GM23338 (cell line): ENCODE measurements around the gene RNH1. TPM values are rescaled to one million over a fixed set of nuclear protein-coding genes. Genes with fewer than 3 reads are reported as not detected.

ENCODE experiments used
- ATAC-seq: fragments of 200-7000 bp; cut with Tn5 transposase; 3 replicates; pipeline ENCODE4 v1.9.1; 2020
- DNase-seq: peaks from one replicate; pipeline ENCODE4 v3.0.0-alpha.2; 2015; ENCODE audit warnings: low spot score
- H2AFZ ChIP-seq: fragments of 200-600 bp; sonication (generic); 2 replicates; pipeline ENCODE4 v1.8.0; 2016; ENCODE audit warnings: antibody characterized with exemption, mild to moderate bottlenecking, moderate library complexity
- H3F3A ChIP-seq: fragments of 200-600 bp; sonication (generic); replicated peaks from 2 replicates; pipeline ENCODE4 v1.8.0; 2017; ENCODE audit warnings: antibody characterized with exemption, mixed run types, low read depth
- H3K27ac ChIP-seq: fragments of 200-600 bp; sonication (generic); 2 replicates; pipeline ENCODE4 v1.6.1; 2016; ENCODE audit warnings: low read depth
- H3K27me3 ChIP-seq: fragments of 200-600 bp; sonication (generic); 2 replicates; pipeline ENCODE4 v1.8.0; 2016; ENCODE audit warnings: mild to moderate bottlenecking, mixed run types, moderate library complexity; ENCODE audit not compliant: insufficient read depth
- H3K36me3 ChIP-seq: fragments of 200-600 bp; sonication (generic); 2 replicates; pipeline ENCODE4 v1.8.0; 2016; ENCODE audit warnings: mild to moderate bottlenecking; ENCODE audit not compliant: insufficient read depth
- H3K4me1 ChIP-seq: fragments of 200-600 bp; sonication (generic); 2 replicates; pipeline ENCODE4 v1.8.0; 2016; ENCODE audit warnings: mild to moderate bottlenecking, moderate library complexity; ENCODE audit not compliant: insufficient read depth
- H3K4me2 ChIP-seq: fragments of 200-600 bp; sonication (generic); 2 replicates; pipeline ENCODE4 v1.7.1; 2017; ENCODE audit warnings: mixed run types
- H3K4me3 ChIP-seq: fragments of 200-600 bp; sonication (generic); 2 replicates; pipeline ENCODE4 v1.6.1; 2016; ENCODE audit warnings: mixed run types
- H3K79me2 ChIP-seq: fragments of 200-600 bp; sonication (generic); replicated peaks from 2 replicates; pipeline ENCODE4 v1.8.0; 2017; ENCODE audit warnings: mild to moderate bottlenecking; ENCODE audit not compliant: insufficient read depth
- H3K9me2 ChIP-seq: fragments of 200-600 bp; sonication (generic); 2 replicates; pipeline ENCODE4 v1.8.0; 2017; ENCODE audit not compliant: insufficient read depth
- H4K20me1 ChIP-seq: fragments of 200-600 bp; sonication (generic); replicated peaks from 2 replicates; pipeline ENCODE4 v1.8.0; 2017; ENCODE audit warnings: mild to moderate bottlenecking; ENCODE audit not compliant: insufficient read depth
- H3K27ac Mint-ChIP-seq: 2 replicates; pipeline ENCODE4 v1.8.0; 2020; ENCODE audit warnings: inconsistent platforms, mild to moderate bottlenecking, moderate library complexity, mixed read lengths
- H3K27me3 Mint-ChIP-seq: 3 replicates; pipeline ENCODE4 v1.8.0; 2022; ENCODE audit warnings: low read depth, mild to moderate bottlenecking, moderate library complexity, mixed read lengths, inconsistent platforms; ENCODE audit not compliant: insufficient read depth, poor library complexity
- H3K36me3 Mint-ChIP-seq: 3 replicates; pipeline ENCODE4 v1.8.0; 2021; ENCODE audit warnings: low read depth, mild to moderate bottlenecking, inconsistent platforms, moderate library complexity, mixed read lengths
- H3K4me1 Mint-ChIP-seq: 3 replicates; pipeline ENCODE4 v1.8.0; 2020; ENCODE audit warnings: mild to moderate bottlenecking, inconsistent platforms, mixed read lengths
- H3K4me3 Mint-ChIP-seq: 3 replicates; pipeline ENCODE4 v1.8.0; 2021; ENCODE audit warnings: moderate library complexity, mild to moderate bottlenecking, inconsistent platforms, mixed read lengths
- H3K9me3 Mint-ChIP-seq: 3 replicates; pipeline ENCODE4 v1.8.0; 2020; ENCODE audit warnings: moderate library complexity, mild to moderate bottlenecking, inconsistent platforms, mixed read lengths
- CREB1 ChIP-seq: fragments of 250-450 bp; sonication (Bioruptor Pico); IDR thresholded peaks from 2 replicates; pipeline ENCODE4 v1.5.0; 2020; ENCODE audit warnings: low read depth, mild to moderate bottlenecking, moderate library complexity
- EZH2 ChIP-seq: fragments of 200-600 bp; sonication (generic); IDR thresholded peaks from one replicate; pipeline ENCODE4 v1.8.0; 2017; ENCODE audit warnings: antibody characterized with exemption, mild to moderate bottlenecking, low read depth; ENCODE audit not compliant: unreplicated experiment
- EZH2phosphoT487 ChIP-seq: fragments of 200-600 bp; sonication (generic); IDR thresholded peaks from one replicate; pipeline ENCODE4 v1.8.1; 2018; ENCODE audit warnings: antibody characterized with exemption; ENCODE audit not compliant: unreplicated experiment
- JUNB ChIP-seq: IDR thresholded peaks from one replicate; pipeline ENCODE4 v1.6.1; 2016; ENCODE audit warnings: antibody characterized with exemption; ENCODE audit not compliant: unreplicated experiment
- NANOG ChIP-seq: IDR thresholded peaks from 2 replicates; pipeline ENCODE4 v1.6.1; 2016; ENCODE audit warnings: antibody characterized with exemption, borderline replicate concordance
- POLR2AphosphoS5 ChIP-seq: IDR thresholded peaks from 2 replicates; pipeline ENCODE4 v1.6.1; 2016; ENCODE audit warnings: antibody characterized with exemption, low read depth
- STAT1 ChIP-seq: IDR thresholded peaks from one replicate; pipeline ENCODE4 v1.6.1; 2016; ENCODE audit warnings: antibody characterized with exemption; ENCODE audit not compliant: unreplicated experiment
- ZNF114 ChIP-seq: fragments of 250-450 bp; sonication (Bioruptor Pico); IDR thresholded peaks from 2 replicates; pipeline ENCODE4 v1.5.0; 2020; ENCODE audit warnings: mild to moderate bottlenecking, moderate library complexity
- ZNF331 ChIP-seq: fragments of 250-450 bp; sonication (Bioruptor Pico); IDR thresholded peaks from 2 replicates; pipeline ENCODE4 v1.5.0; 2020; ENCODE audit warnings: low read depth, mild to moderate bottlenecking, moderate library complexity
- polyA plus RNA-seq: library from polyadenylated mRNA; unstranded; fragments of >200 nt; fragmentation: Nextera tagmentation; extraction: Ambion mirVana; gene quantifications from 2 replicates; pipeline ENCODE4 v1.2.1, GENCODE V29; 2016
- total RNA-seq: library from RNA; depleted of rRNA; stranded (reverse); fragments of >200 nt; shearing (Covaris generic); gene quantifications from 2 replicates; pipeline ENCODE4 v1.2.3, GENCODE V29; 2014
- TF ChIP-seq, protein P1 (sequence below), 2 experiments: fragments of 200-600 bp in 1 of 2; sonication (generic) in 1 of 2; conservative IDR thresholded peaks; 2 replicates each; pipeline versions ENCODE4 v1.5.1 to v1.6.1; 2016 to 2017; ENCODE audit warnings: antibody characterized with exemption in 2 of 2, low read depth in 2 of 2, mild to moderate bottlenecking in 2 of 2, moderate library complexity in 1 of 2
- TF ChIP-seq, protein P2 (sequence below): fragments of 250-450 bp; sonication (Bioruptor Pico); IDR thresholded peaks from 2 replicates; pipeline ENCODE4 v1.5.0; 2020; ENCODE audit warnings: mild to moderate bottlenecking, moderate library complexity
- TF ChIP-seq, protein P3 (sequence below): IDR thresholded peaks from one replicate; pipeline ENCODE4 v1.6.1; 2018; ENCODE audit warnings: antibody characterized with exemption; ENCODE audit not compliant: unreplicated experiment
- TF ChIP-seq, protein P4 (sequence below): IDR thresholded peaks from 2 replicates; pipeline ENCODE4 v1.6.1; 2016; ENCODE audit warnings: antibody characterized with exemption

RNH1 gene
- total and polyA plus RNA-seq, 2 experiments from 2014 or later: 33.3 to 56.3 TPM

DNA sequence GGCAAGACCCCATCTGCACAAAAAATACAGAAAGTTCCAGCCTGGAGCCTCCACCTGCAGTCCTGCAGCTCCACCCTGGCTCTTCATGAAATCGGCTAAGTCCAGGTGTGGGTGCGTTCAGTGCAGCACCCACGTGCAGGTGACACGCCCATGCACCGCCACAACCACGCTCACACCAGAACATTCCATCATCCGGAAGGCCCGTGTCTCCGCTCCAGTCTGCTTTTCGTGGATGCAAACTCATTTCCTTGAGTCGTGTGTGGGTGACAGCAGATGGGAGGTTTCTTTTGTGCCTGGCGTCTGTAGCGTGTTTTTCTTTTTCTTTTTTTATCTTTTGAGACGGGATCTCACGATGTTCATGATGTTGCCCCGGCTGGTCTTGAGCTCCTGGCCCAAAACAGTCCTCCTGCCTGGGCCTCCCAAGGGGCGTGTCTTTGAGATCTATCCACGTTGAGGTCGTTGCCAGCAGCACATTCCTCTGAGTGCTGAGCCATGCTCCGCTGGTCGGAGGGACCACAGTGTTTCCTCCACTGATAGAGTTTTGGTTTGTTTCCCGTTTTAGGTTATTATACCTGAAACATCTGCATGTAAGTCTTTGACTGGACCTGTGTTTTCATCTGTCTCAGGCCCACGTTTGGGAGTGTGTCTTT, 49.8 kb downstream of the RNH1 start:
- TF ChIP-seq, protein P1, sequence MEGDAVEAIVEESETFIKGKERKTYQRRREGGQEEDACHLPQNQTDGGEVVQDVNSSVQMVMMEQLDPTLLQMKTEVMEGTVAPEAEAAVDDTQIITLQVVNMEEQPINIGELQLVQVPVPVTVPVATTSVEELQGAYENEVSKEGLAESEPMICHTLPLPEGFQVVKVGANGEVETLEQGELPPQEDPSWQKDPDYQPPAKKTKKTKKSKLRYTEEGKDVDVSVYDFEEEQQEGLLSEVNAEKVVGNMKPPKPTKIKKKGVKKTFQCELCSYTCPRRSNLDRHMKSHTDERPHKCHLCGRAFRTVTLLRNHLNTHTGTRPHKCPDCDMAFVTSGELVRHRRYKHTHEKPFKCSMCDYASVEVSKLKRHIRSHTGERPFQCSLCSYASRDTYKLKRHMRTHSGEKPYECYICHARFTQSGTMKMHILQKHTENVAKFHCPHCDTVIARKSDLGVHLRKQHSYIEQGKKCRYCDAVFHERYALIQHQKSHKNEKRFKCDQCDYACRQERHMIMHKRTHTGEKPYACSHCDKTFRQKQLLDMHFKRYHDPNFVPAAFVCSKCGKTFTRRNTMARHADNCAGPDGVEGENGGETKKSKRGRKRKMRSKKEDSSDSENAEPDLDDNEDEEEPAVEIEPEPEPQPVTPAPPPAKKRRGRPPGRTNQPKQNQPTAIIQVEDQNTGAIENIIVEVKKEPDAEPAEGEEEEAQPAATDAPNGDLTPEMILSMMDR (conservative IDR thresholded peaks at IDR 0.05; ENCODE audit: low read depth in 2 of 2): no peak
- TF ChIP-seq EZH2 (no peak), ZNF331 (no peak), ZNF114 (CRISPR knock-in tag) (no peak), EZH2phosphoT487 (no peak), STAT1 (no peak), JUNB (no peak), CREB1 (CRISPR knock-in tag) (no peak), NANOG (no peak), POLR2AphosphoS5 (no peak)
- TF ChIP-seq, protein P2, sequence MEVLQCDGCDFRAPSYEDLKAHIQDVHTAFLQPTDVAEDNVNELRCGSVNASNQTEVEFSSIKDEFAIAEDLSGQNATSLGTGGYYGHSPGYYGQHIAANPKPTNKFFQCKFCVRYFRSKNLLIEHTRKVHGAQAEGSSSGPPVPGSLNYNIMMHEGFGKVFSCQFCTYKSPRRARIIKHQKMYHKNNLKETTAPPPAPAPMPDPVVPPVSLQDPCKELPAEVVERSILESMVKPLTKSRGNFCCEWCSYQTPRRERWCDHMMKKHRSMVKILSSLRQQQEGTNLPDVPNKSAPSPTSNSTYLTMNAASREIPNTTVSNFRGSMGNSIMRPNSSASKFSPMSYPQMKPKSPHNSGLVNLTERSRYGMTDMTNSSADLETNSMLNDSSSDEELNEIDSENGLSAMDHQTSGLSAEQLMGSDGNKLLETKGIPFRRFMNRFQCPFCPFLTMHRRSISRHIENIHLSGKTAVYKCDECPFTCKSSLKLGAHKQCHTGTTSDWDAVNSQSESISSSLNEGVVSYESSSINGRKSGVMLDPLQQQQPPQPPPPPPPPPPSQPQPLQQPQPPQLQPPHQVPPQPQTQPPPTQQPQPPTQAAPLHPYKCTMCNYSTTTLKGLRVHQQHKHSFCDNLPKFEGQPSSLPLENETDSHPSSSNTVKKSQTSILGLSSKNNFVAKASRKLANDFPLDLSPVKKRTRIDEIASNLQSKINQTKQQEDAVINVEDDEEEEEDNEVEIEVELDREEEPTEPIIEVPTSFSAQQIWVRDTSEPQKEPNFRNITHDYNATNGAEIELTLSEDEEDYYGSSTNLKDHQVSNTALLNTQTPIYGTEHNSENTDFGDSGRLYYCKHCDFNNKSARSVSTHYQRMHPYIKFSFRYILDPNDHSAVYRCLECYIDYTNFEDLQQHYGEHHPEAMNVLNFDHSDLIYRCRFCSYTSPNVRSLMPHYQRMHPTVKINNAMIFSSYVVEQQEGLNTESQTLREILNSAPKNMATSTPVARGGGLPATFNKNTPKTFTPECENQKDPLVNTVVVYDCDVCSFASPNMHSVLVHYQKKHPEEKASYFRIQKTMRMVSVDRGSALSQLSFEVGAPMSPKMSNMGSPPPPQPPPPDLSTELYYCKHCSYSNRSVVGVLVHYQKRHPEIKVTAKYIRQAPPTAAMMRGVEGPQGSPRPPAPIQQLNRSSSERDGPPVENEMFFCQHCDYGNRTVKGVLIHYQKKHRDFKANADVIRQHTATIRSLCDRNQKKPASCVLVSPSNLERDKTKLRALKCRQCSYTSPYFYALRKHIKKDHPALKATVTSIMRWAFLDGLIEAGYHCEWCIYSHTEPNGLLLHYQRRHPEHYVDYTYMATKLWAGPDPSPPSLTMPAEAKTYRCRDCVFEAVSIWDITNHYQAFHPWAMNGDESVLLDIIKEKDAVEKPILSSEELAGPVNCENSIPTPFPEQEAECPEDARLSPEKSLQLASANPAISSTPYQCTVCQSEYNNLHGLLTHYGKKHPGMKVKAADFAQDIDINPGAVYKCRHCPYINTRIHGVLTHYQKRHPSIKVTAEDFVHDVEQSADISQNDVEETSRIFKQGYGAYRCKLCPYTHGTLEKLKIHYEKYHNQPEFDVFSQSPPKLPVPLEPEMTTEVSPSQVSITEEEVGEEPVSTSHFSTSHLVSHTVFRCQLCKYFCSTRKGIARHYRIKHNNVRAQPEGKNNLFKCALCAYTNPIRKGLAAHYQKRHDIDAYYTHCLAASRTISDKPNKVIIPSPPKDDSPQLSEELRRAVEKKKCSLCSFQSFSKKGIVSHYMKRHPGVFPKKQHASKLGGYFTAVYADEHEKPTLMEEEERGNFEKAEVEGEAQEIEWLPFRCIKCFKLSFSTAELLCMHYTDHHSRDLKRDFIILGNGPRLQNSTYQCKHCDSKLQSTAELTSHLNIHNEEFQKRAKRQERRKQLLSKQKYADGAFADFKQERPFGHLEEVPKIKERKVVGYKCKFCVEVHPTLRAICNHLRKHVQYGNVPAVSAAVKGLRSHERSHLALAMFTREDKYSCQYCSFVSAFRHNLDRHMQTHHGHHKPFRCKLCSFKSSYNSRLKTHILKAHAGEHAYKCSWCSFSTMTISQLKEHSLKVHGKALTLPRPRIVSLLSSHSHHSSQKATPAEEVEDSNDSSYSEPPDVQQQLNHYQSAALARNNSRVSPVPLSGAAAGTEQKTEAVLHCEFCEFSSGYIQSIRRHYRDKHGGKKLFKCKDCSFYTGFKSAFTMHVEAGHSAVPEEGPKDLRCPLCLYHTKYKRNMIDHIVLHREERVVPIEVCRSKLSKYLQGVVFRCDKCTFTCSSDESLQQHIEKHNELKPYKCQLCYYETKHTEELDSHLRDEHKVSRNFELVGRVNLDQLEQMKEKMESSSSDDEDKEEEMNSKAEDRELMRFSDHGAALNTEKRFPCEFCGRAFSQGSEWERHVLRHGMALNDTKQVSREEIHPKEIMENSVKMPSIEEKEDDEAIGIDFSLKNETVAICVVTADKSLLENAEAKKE (CRISPR knock-in tag): no peak
- TF ChIP-seq, protein P3, sequence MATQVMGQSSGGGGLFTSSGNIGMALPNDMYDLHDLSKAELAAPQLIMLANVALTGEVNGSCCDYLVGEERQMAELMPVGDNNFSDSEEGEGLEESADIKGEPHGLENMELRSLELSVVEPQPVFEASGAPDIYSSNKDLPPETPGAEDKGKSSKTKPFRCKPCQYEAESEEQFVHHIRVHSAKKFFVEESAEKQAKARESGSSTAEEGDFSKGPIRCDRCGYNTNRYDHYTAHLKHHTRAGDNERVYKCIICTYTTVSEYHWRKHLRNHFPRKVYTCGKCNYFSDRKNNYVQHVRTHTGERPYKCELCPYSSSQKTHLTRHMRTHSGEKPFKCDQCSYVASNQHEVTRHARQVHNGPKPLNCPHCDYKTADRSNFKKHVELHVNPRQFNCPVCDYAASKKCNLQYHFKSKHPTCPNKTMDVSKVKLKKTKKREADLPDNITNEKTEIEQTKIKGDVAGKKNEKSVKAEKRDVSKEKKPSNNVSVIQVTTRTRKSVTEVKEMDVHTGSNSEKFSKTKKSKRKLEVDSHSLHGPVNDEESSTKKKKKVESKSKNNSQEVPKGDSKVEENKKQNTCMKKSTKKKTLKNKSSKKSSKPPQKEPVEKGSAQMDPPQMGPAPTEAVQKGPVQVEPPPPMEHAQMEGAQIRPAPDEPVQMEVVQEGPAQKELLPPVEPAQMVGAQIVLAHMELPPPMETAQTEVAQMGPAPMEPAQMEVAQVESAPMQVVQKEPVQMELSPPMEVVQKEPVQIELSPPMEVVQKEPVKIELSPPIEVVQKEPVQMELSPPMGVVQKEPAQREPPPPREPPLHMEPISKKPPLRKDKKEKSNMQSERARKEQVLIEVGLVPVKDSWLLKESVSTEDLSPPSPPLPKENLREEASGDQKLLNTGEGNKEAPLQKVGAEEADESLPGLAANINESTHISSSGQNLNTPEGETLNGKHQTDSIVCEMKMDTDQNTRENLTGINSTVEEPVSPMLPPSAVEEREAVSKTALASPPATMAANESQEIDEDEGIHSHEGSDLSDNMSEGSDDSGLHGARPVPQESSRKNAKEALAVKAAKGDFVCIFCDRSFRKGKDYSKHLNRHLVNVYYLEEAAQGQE: no peak
- TF ChIP-seq, protein P4, sequence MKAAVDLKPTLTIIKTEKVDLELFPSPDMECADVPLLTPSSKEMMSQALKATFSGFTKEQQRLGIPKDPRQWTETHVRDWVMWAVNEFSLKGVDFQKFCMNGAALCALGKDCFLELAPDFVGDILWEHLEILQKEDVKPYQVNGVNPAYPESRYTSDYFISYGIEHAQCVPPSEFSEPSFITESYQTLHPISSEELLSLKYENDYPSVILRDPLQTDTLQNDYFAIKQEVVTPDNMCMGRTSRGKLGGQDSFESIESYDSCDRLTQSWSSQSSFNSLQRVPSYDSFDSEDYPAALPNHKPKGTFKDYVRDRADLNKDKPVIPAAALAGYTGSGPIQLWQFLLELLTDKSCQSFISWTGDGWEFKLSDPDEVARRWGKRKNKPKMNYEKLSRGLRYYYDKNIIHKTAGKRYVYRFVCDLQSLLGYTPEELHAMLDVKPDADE: no peak
- Mint-ChIP-seq H3K9me3 (no peaks in the 10 kb centered on the region; the same call in 2 of the 3 replicates), H3K27ac (peak overlapping the region; percentile 63), H3K4me3 (no peak overlapping the region), H3K4me1 (peaks cover 31% of the 10 kb centered on the region), H3K27me3 (peaks cover 5% of the 10 kb centered on the region), H3K36me3 (peaks cover 36% of the 10 kb centered on the region)
- Histone ChIP-seq H3K4me1 (peaks cover 15% of the 10 kb centered on the region), H3K4me3 (no peak overlapping the region), H3F3A (peaks cover 11% of the 10 kb centered on the region), H3K79me2 (peaks cover 78% of the 10 kb centered on the region), H3K4me2 (peak overlapping the region; percentile 64; the same call in 1 of the 2 replicates), H2AFZ (no peak overlapping the region), H3K27me3 (no peaks in the 10 kb centered on the region), H3K9me2 (no peaks in the 10 kb centered on the region), H4K20me1 (peaks cover 28% of the 10 kb centered on the region), H3K27ac (peak overlapping the region; percentile 45), H3K36me3 (no peaks in the 10 kb centered on the region; the same call in 1 of the 2 replicates)
- DNase-seq (no peak), ATAC-seq (no peak)
